Activated T-cell treated with anti-CD3 and anti-CD28 coated beads, Interleukin-2, amount 50 U/mL, for 72 hours (primary cell): Measurements from ENCODE around the gene DACT2. TPM values are rescaled to one million over a fixed set of nuclear protein-coding genes. Genes with fewer than 3 reads are reported as not detected.
"Not testable (repeated sequence)": the region's sequence is repeated elsewhere in the genome, so short reads cannot be mapped to it uniquely, and the experiment has no call there.

Source experiments
- ATAC-seq, 2 donors: fragments of 150-1000 bp; cut with Tn5 transposase; replicated peaks in 1 of 2; 2 replicates each; pipeline ENCODE4 v1.10.0; 2021; ENCODE audit warnings: moderate library complexity in 2 of 2, mild to moderate bottlenecking in 1 of 2
- DNase-seq, 2 donors: peaks; one replicate each; pipeline ENCODE4 v3.0.0; 2021 to 2022; ENCODE audit warnings: mixed read lengths in 1 of 2
- H3K27ac Mint-ChIP-seq: one replicate; pipeline ENCODE4 v1.8.0; 2022; ENCODE audit warnings: mild to moderate bottlenecking, moderate library complexity, mixed read lengths
- H3K27me3 Mint-ChIP-seq: one replicate; pipeline ENCODE4 v1.8.0; 2022; ENCODE audit warnings: low read depth, mixed read lengths
- H3K36me3 Mint-ChIP-seq, 2 donors: one replicate each; pipeline ENCODE4 v1.8.0; 2022; ENCODE audit warnings: mixed read lengths in 2 of 2, mild to moderate bottlenecking in 1 of 2; ENCODE audit not compliant: insufficient read depth in 2 of 2
- H3K4me1 Mint-ChIP-seq: one replicate; pipeline ENCODE4 v1.8.0; 2022; ENCODE audit warnings: low read depth, mixed read lengths
- H3K4me3 Mint-ChIP-seq, 2 donors: one replicate each; pipeline ENCODE4 v1.8.0; 2022; ENCODE audit warnings: mild to moderate bottlenecking in 2 of 2, mixed read lengths in 2 of 2, moderate library complexity in 2 of 2
- H3K9me3 Mint-ChIP-seq, 2 donors: one replicate each; pipeline ENCODE4 v1.8.0; 2022; ENCODE audit warnings: mixed read lengths in 2 of 2
- total RNA-seq, 2 donors: library from RNA; stranded (reverse); gene quantifications; one replicate each; pipeline ENCODE4 v1.2.3, GENCODE V29; 2022

Gene DACT2
- total RNA-seq, 2 donors from 2014 or later: 0.14 to 1.3 TPM

DNA sequence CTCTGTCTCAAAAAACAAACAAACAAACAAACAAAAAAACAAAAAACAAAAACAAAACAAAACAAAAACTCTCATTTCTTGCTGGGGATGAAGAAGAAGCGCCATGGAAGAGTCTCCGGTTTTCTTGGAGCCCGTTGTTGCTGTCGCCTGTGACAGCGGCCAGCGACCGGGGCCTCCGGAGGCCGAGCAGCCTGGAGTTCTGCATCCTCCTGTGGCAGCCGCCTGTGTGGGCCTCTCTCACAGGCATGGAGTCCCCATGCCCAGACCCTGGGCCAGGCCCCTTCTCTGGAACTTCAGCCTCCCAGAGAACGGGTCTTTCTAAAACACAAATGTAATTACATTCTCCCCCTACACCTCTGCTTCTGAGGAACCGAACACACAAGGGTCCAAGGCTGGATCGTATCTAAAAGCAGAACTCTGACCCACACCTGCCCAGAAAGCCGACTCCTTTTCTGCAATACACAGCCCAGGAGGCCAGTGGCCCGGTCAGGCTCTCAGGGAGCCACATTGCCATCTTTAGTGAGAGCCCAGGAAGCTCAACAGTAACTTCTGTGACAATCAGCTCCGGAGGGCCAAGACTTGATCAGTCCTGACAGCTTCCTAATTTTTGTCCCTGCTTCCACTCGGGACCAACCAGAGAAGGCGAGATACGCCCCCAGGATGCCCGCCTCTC, 18.5 kb downstream of the DACT2 start:
- Mint-ChIP-seq H3K9me3 (no peaks in the 10 kb centered on the region), H3K27me3 (peaks cover 27% of the 10 kb centered on the region), H3K27ac (no peak overlapping the region), H3K36me3 (no peaks in the 10 kb centered on the region), H3K4me3 (no peak overlapping the region), H3K4me1 (no peaks in the 10 kb centered on the region)
- no peak for DNase-seq
- no peak for ATAC-seq

DNA sequence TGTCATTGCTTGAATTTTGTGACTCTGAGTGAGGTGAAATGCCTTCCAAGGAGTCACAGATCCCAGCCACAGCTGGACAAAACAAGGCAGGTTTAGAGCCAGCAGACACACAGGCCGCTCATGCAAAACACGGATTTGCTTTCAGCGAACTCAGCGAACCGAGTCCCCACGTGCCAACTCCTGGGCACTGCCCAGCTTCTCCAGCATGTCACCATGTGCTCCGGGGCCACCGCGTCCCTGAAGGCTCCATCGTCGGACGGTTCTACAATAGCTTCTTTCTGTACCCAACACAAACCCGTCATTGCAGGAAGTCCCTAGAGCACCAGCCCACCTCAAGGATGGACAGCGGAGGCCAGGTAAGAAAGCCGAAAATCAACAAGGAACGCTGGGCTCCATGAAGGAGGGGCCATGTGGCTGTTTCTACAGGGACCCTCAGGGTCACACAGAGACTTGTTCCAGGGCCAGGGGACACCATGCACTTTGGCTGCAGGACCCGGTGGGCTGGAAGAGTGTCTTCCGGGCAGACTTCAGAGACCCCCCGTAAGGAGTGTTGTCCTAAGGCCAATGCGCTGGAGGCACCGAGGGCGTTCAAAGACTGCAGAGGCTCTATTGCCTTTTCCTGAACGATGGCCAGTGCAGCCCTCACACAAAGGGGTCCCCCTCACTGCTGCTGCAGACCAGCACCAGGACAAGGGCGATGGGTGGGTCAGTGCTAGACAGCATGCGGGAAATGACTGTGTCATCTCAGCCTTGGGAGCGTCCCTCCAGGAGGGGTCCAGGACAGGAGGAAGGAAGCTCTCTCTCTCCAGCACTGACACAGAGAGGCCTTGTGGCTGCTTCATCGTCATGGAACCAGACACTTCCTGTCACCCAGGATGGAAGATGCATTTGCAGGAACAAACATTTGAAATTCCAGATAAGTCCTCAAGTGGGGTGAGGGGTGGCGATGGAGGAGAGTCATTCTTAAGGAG, 19.8 kb downstream of the DACT2 start:
- H3K4me3 Mint-ChIP-seq: no peak overlapping the region
- H3K27me3 Mint-ChIP-seq: peaks cover 32% of the 10 kb centered on the region
- no peaks in the 10 kb centered on the region for H3K4me1 Mint-ChIP-seq
- no peak for DNase-seq
- ATAC-seq: no peak
- H3K27ac Mint-ChIP-seq: no peak overlapping the region
- H3K9me3 Mint-ChIP-seq: no peaks in the 10 kb centered on the region
- no peaks in the 10 kb centered on the region for H3K36me3 Mint-ChIP-seq

DNA sequence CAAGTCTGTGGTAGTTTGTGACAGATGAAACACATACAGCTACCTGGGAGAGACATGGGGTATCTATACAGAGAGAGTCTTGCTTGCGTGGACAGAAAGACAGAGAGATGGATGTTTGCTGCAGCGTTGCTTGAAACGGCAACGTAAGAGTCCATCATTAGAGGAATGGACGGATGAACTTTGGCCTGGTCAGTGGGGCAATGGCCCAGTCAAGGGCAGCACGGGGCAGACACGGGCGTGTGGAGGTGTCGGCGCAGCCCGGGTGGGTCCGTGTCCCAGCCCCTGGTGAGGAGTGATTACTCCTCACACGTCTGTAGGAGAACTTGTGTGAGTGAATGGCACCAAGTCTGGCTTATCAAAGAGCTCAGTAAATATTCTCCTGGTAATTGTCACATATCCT, 21.9 kb downstream of the DACT2 start:
- Mint-ChIP-seq H3K27me3 (peaks cover 24% of the 10 kb centered on the region), H3K9me3 (no peaks in the 10 kb centered on the region), H3K4me1 (no peaks in the 10 kb centered on the region), H3K36me3 (no peaks in the 10 kb centered on the region), H3K4me3 (no peak overlapping the region), H3K27ac (no peak overlapping the region)
- DNase-seq (no peak), ATAC-seq (no peak)

DNA sequence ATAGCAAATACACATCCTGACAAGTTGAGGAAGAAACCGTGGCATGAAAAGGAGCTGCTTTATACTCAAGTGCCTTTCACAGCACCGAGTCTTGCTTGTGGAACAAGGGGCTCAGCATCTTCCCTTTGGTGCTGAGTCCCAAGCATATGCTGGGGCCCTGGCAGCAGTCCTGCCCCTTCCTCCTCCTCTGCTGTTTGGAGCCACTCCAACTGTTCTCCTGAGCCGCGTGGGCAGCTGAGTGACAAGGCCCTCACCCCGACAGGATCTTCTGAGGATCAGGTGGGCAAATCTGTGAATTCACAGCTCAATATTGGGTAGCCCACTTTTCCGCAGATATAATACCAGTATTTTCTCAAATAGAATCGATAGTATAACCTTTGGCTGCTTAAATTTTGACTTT, 24.7 kb downstream of the DACT2 start:
- Mint-ChIP-seq H3K27ac (no peak overlapping the region), H3K4me3 (no peak overlapping the region), H3K36me3 (no peaks in the 10 kb centered on the region), H3K27me3 (peaks cover 15% of the 10 kb centered on the region), H3K4me1 (no peaks in the 10 kb centered on the region), H3K9me3 (no peaks in the 10 kb centered on the region)
- ATAC-seq (no peak), DNase-seq (no peak)

DNA sequence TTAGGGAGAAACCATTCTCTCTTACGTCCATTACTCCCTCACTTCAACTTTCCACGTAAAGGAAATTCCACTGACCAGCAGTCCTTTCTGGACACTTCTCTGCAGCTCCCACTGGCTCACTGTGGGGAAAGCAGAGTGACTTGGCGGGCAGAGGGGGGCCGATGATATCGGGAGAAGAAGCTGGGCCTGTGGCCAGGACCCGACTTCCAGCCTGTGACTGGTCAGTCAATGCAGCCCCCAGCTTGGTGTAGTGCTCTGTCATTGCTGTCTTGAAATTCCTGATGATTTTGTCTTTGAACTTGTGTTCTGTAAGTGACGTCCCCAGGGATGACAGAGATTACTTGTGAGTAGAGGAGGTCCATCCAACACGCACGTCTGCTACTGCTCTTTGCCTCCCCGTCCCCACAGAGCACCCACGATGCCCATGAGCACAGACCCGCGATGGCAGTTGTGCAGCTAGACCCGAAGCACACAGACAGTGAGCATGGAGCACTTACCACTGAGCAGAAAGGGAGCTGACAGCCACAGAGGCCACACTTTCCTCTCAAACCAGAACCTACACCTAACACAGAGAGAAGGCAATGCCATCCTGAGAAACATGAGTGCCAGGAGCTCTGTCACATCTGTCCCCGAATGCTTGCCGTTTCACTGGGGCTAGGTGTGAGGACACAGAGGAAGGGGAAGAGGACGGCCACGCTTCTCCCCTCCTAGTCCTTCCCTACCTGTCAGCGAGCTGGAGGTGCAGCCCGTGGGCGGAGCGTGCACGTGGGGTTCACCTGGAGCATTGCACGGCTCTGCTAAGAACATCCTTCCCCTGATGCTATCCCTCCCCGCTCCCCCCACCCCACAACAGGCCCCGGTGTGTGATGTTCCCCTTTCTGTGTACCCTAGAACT, 25.7 kb downstream of the DACT2 start:
- Mint-ChIP-seq H3K36me3 (peaks cover 0 to 2% of the 10 kb centered on the region in 2 donors), H3K27me3 (peaks cover 17% of the 10 kb centered on the region), H3K4me1 (peaks cover under 1% of the 10 kb centered on the region), H3K9me3 (no peaks in the 10 kb centered on the region), H3K4me3 (no peak overlapping the region), H3K27ac (no peak overlapping the region)
- ATAC-seq (no peak), DNase-seq (no peak)

DNA sequence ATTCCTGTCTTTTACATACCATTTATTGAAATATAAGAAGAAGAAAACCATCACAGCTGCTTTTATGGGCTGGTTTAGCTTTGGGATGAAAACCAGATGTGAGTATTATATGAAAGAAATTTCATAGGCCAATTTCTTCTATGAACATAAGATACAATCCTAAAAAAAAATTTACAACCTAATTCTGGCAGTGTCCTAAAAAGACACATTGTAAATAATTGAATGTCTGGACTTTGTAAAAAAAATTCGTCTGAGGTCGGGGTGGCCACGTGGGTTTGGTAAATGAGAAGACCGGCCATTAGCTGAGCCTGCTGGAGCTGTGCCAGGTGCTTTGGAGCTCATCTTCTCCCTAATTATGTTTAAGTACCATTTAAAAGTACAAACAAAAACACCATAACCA, 26.8 kb downstream of the DACT2 start:
- no peak for DNase-seq
- no peaks in the 10 kb centered on the region for H3K9me3 Mint-ChIP-seq
- H3K4me3 Mint-ChIP-seq: no peak overlapping the region
- no peak for ATAC-seq
- H3K36me3 Mint-ChIP-seq: peaks cover 0 to 3% of the 10 kb centered on the region in 2 donors
- H3K4me1 Mint-ChIP-seq: peaks cover 11% of the 10 kb centered on the region
- H3K27ac Mint-ChIP-seq: no peak overlapping the region
- peaks cover 27% of the 10 kb centered on the region for H3K27me3 Mint-ChIP-seq

DNA sequence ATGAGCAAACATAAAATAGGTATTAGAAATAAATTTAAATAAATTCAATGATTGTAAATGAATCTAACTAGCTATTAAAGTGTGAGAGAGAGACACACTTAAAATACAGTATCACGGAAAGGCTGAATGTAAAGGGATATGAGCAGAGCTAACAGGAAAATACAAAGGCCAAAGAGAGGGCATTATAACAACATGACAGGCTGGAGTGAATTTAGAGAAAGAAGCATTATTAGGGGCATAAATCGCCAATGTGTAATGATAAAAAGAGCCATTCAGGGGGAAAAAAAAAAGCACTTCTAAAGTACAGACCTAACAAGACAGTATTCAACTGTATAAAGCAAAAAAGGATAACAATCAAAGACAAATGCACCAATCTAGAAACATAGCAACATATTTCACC, 28.1 kb downstream of the DACT2 start:
- no peaks in the 10 kb centered on the region for H3K9me3 Mint-ChIP-seq
- H3K36me3 Mint-ChIP-seq: peaks cover 0 to 3% of the 10 kb centered on the region in 2 donors
- H3K27me3 Mint-ChIP-seq: peaks cover 22% of the 10 kb centered on the region
- peaks cover 21% of the 10 kb centered on the region for H3K4me1 Mint-ChIP-seq
- no peak overlapping the region for H3K4me3 Mint-ChIP-seq
- H3K27ac Mint-ChIP-seq: no peak overlapping the region
- DNase-seq (no peak), ATAC-seq (no peak)

DNA sequence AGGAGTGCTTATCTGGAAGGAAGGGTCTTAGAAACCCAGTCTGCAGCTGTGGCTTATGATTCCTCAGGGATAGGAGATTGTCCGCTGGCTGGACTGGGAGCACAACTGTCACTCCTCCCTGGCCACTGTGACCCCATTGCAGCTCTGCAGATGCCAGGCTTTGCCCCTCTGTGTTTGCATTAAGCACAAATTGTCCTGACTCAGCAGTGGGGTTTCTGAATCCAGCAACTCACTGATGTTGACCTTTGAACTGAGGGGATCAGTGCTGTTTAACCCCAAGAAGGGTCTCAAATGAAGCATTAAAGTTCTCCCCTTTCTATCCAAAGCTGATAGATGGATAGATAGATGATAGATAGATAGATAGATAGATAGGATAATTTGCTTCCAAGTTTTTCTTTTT, 29.5 kb downstream of the DACT2 start:
- ATAC-seq (no peak), DNase-seq (no peak)
- Mint-ChIP-seq H3K4me3 (no peak overlapping the region), H3K9me3 (peaks cover 0 to 1% of the 10 kb centered on the region in 2 donors), H3K27ac (no peak overlapping the region), H3K27me3 (peaks cover 16% of the 10 kb centered on the region), H3K4me1 (peaks cover 25% of the 10 kb centered on the region), H3K36me3 (peaks cover 0 to 5% of the 10 kb centered on the region in 2 donors)

DNA sequence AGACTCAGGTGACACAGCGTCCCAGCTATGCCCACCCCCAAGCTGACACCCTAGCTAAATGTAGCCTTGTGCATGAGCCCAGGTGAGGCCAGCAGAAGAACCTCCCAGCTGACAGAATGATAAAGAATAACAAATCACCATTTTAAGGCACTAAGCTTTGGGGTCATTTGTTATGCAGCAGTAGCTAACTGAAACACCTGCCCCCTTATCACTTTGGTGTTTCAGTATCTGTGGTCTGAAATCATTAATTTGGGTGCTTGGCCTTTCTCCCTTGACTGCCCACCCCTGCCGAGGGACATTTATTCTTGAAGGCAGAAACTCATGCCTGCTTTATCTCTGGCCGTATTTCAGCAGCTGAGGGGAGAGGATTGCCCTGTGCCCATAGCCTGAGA, 30.0 kb downstream of the DACT2 start:
- DNase-seq (no peak), ATAC-seq (no peak)
- peaks cover 25% of the 10 kb centered on the region for H3K4me1 Mint-ChIP-seq
- H3K4me3 Mint-ChIP-seq: no peak overlapping the region
- H3K27me3 Mint-ChIP-seq: peaks cover 17% of the 10 kb centered on the region
- peaks cover 1 to 3% of the 10 kb centered on the region in 2 donors for H3K9me3 Mint-ChIP-seq
- no peak overlapping the region for H3K27ac Mint-ChIP-seq
- peaks cover 2 to 5% of the 10 kb centered on the region in 2 donors for H3K36me3 Mint-ChIP-seq

DNA sequence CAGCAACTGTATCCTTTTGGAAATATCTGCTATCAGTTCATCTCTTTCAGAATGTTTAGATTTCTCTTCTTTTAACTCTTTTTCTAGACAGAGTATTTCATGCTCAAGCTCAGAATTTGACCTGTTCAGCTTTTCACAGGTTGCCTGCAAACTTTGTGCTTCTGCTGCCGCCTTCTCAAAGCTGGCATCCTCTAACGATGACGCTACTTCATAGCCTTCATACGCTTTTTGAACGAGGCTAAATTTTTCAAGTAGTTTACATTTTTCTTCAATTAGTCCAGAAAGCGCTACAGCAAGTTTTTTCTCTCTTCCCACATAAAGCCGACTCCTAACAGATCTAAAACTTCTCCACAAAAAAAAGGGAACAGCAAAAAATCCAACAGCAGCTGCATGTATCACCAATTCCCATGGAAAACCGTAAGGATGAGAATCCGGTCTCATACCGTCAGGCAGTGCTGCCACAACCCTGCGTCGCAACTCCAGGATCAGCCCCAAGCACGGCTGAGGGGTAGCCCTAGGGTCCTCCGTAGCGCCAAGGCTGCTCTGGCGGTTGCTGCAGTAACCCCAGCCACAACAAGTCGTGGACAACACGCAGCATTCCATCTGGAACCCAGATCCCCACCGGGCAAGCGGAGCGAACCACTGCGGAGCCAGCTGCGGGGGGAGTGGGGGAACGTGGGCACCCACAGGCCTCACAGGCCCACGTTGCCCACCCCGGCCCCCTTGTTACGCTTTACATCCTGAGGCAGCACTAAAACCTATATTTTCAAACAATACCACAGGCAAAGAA, 30.6 kb downstream of the DACT2 start:
- peak overlapping the region in 1 of 2 donors; percentile 89 for H3K4me3 Mint-ChIP-seq
- H3K27ac Mint-ChIP-seq: peak overlapping the region; percentile 90
- ATAC-seq (no peak), DNase-seq (no peak)
- peaks cover 1 to 3% of the 10 kb centered on the region in 2 donors for H3K9me3 Mint-ChIP-seq
- peaks cover 25% of the 10 kb centered on the region for H3K4me1 Mint-ChIP-seq
- H3K36me3 Mint-ChIP-seq: peaks cover 2 to 5% of the 10 kb centered on the region in 2 donors
- peaks cover 21% of the 10 kb centered on the region for H3K27me3 Mint-ChIP-seq

DNA sequence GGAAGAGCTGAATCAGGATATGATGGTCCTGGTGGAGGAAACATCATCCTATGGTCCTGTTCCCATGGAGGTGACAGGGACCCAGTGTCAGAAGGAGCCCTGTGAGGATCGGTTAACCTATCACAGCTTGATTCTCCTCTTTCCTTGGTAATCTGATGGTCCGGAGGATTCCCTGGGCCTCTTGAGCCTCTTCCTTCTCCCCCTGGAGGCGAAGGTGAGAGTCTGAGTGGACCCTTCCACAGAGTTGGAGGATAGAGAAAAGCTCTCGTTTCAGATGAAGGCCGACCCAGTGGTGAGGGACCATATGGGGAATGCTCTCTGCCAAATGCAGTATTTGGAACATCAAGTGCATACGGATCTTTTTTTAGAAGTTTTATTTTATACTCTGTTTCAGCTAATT, 32.1 kb downstream of the DACT2 start:
- not testable (repeated sequence) for H3K36me3 Mint-ChIP-seq, ATAC-seq, H3K9me3 Mint-ChIP-seq, DNase-seq
- Mint-ChIP-seq H3K27ac (peak overlapping the region; percentile 80), H3K4me1 (peaks cover 25% of the 10 kb centered on the region), H3K4me3 (peak overlapping the region; percentile 27 to 89), H3K27me3 (peaks cover 21% of the 10 kb centered on the region)

DNA sequence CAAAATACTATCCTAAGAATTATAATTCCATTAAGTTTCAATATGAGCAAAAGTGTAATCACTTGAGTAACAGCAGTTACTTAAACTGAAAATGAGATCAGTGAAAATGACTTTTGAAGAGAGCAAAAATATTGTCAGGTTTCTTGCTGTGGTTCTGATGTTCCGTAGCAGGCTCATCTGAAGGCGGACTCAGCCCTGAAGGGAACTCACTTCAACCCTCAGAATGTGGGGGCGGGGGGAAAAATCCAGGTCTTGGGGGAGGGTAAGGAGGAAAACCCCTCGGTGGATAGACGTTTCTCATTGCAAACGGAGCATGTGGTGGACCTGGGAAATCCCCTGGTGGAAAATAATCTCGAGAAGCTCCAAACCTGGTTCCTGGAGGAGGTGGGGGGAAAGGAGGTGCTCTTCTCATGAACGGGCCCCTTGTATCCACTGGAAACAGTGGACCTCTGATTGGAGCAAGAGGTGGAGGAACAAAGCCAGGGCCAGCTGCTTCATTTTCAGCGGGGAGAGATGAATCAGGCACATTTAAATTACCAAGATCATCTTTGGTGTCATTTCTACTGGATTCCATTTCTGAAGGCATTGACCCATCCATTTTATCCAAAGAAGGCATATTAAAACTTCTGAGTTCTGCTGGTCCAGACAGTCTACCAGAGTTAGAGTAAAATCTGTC, 32.7 kb downstream of the DACT2 start:
- Mint-ChIP-seq H3K27me3 (peaks cover 26% of the 10 kb centered on the region), H3K4me1 (peaks cover 25% of the 10 kb centered on the region), H3K4me3 (peak overlapping the region; percentile 29 to 89), H3K27ac (peak overlapping the region; percentile 80)
- ATAC-seq: peak; percentile 29 to 86
- DNase-seq: peak; percentile 28 to 53
- not testable (repeated sequence) for H3K36me3 Mint-ChIP-seq, H3K9me3 Mint-ChIP-seq
